ENCODE results near the gene C1orf35.

DNA sequence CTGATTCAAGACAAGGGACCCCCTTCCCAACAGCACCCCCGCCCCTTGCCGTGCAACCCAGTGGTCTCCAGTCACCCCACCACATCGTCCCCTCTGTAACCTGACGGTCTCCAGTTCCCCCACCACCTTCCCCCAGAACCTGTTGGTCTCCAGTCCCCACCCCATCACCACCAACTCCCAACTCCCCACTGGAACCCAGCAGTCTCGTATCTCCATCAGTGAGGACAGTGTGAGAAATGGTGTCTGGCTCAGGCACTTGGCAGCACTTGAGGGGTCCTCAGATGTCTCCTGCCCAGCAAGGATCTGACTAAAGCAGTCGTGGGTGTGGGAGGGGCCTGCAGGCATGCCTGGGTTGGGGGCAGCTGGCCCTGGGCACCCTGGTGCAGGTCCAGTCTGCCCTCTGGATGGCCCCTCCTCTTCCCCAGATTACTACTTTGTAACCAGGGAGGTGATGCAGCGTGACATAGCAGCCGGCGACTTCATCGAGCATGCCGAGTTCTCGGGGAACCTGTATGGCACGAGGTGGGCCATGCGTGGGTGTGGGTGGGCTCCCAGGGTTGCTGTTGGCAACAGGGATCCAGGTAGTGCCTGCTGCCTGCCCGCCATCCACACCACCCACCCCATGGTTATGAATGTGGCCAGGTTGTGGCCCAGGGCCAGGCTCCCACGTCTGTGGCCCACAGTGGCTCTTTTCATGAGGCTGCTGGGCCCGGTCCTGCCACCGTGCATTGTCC, 43.5 kb upstream of the C1orf35 start:
- no peak for TF ChIP-seq POLR2AphosphoS5 (IDR thresholded peaks at IDR 0.05; ENCODE audit: insufficient read depth in 1 of 2, low read depth in 1 of 2)
- TF ChIP-seq, protein P1, sequence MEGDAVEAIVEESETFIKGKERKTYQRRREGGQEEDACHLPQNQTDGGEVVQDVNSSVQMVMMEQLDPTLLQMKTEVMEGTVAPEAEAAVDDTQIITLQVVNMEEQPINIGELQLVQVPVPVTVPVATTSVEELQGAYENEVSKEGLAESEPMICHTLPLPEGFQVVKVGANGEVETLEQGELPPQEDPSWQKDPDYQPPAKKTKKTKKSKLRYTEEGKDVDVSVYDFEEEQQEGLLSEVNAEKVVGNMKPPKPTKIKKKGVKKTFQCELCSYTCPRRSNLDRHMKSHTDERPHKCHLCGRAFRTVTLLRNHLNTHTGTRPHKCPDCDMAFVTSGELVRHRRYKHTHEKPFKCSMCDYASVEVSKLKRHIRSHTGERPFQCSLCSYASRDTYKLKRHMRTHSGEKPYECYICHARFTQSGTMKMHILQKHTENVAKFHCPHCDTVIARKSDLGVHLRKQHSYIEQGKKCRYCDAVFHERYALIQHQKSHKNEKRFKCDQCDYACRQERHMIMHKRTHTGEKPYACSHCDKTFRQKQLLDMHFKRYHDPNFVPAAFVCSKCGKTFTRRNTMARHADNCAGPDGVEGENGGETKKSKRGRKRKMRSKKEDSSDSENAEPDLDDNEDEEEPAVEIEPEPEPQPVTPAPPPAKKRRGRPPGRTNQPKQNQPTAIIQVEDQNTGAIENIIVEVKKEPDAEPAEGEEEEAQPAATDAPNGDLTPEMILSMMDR (IDR thresholded peaks at IDR 0.05): no peak
